ENCODE results near the gene A2M.

- TF ChIP-seq EZH2 (IDR thresholded peaks at IDR 0.05; ENCODE audit: low read depth, unreplicated experiment), result no peak
- no peak for TF ChIP-seq CTCF (conservative IDR thresholded peaks at IDR 0.05; ENCODE audit: low read depth in 2 of 2)
- TF ChIP-seq EZH2phosphoT487 (IDR thresholded peaks at IDR 0.05; ENCODE audit: unreplicated experiment), result no peak
- TF ChIP-seq JUNB (IDR thresholded peaks at IDR 0.05; ENCODE audit: unreplicated experiment), result no peak
- no peak for TF ChIP-seq POLR2AphosphoS5 (IDR thresholded peaks at IDR 0.05; ENCODE audit: low read depth)
- no peak for TF ChIP-seq CREB1 (CRISPR knock-in tag; IDR thresholded peaks at IDR 0.05; ENCODE audit: low read depth)
- TF ChIP-seq REST (IDR thresholded peaks at IDR 0.05; ENCODE audit: unreplicated experiment), result no peak
- TF ChIP-seq NANOG (IDR thresholded peaks at IDR 0.05; ENCODE audit: borderline replicate concordance), result no peak
- TF ChIP-seq ETS1 (IDR thresholded peaks at IDR 0.05), result no peak
Measured at GRCh38 chr12:9074484-9075137, 41.1 kb downstream of the A2M start.

All from GM23338 (cell line).